A204.1 (cell line): ENCODE measurements around the gene ACAP2.
"Not testable (repeated sequence)": the region's sequence is repeated elsewhere in the genome, so short reads cannot be mapped to it uniquely, and the experiment has no call there.

Experiments
- FAIRE-seq: peaks from 2 replicates; lab custom pipeline; 2012; peaks lifted over from hg19 to GRCh38; lab: Jason Lieb, UNC

ACAP2 gene

GRCh38 chr3:195442573-195443390 lies at the start of gene ACAP2:
Gene ACAP2, minus strand, starts transcription at chr3:195443020. Its CDS starts 173 bp downstream, at chr3:195442847.
- peak; percentile 88 for FAIRE-seq

GRCh38 chr3:195475614-195476013 lies 32.8 kb upstream of the ACAP2 start:
- no peak for FAIRE-seq

GRCh38 chr3:195475116-195475515 lies 32.3 kb upstream of the ACAP2 start:
- FAIRE-seq, result not testable (repeated sequence)

GRCh38 chr3:195468841-195469240 lies 26.0 kb upstream of the ACAP2 start:
- no peak for FAIRE-seq

- FAIRE-seq, result no peak
These were observed 25.6 kb upstream of the ACAP2 start for GRCh38 chr3:195468391-195468776.

GRCh38 chr3:195467641-195468390 lies 25.0 kb upstream of the ACAP2 start:
- no peak for FAIRE-seq

- no peak for FAIRE-seq
These were observed 23.4 kb upstream of the ACAP2 start for GRCh38 chr3:195466251-195466650.

- FAIRE-seq, result not testable (repeated sequence)
These were observed 20.1 kb upstream of the ACAP2 start for GRCh38 chr3:195462922-195463321.

GRCh38 chr3:195462308-195462610 lies 19.4 kb upstream of the ACAP2 start:
- no peak for FAIRE-seq

GRCh38 chr3:195461594-195462307 lies 18.9 kb upstream of the ACAP2 start:
- no peak for FAIRE-seq

- FAIRE-seq, result no peak
These were observed 17.4 kb upstream of the ACAP2 start for GRCh38 chr3:195460091-195460713.

- FAIRE-seq, result no peak
These were observed 15.5 kb upstream of the ACAP2 start for GRCh38 chr3:195458316-195458717.

- FAIRE-seq, result no peak
These were observed 13.0 kb upstream of the ACAP2 start for GRCh38 chr3:195455789-195456188.

GRCh38 chr3:195453236-195453635 lies 10.4 kb upstream of the ACAP2 start:
- FAIRE-seq, result no peak

- FAIRE-seq, result no peak
These were observed 8.7 kb upstream of the ACAP2 start for GRCh38 chr3:195451373-195452015.

- no peak for FAIRE-seq
These were observed 8.0 kb upstream of the ACAP2 start for GRCh38 chr3:195450731-195451229.

GRCh38 chr3:195448205-195448875 lies 5.5 kb upstream of the ACAP2 start:
- FAIRE-seq, result no peak

GRCh38 chr3:195447201-195447600 lies 4.4 kb upstream of the ACAP2 start:
- no peak for FAIRE-seq

- no peak for FAIRE-seq
These were observed 3.5 kb upstream of the ACAP2 start for GRCh38 chr3:195446359-195446758.

- FAIRE-seq, result no peak
These were observed 3.1 kb upstream of the ACAP2 start for GRCh38 chr3:195445885-195446284.

GRCh38 chr3:195443391-195443989 lies 670 bp upstream of the ACAP2 start:
- FAIRE-seq, result no peak
